Heart right ventricle (tissue), 16 donors: ENCODE results near the gene FAM221A. TPM values are rescaled to one million over a fixed set of nuclear protein-coding genes. Genes with fewer than 3 reads are reported as not detected.
"Not testable (repeated sequence)": the region's sequence is repeated elsewhere in the genome, so short reads cannot be mapped to it uniquely, and the experiment has no call there.

Source experiments
- ATAC-seq, 8 donors: fragments of 200-7000 bp; cut with Tn5 transposase; one replicate each; pipeline ENCODE4 v1.9.1; 2020; ENCODE audit warnings: mild to moderate bottlenecking in 8 of 8, moderate library complexity in 8 of 8, moderate number of reproducible peaks in 1 of 8
- DNase-seq, 2 donors: peaks; one replicate each; pipeline ENCODE4 v3.0.0-alpha.2; 2020
- H3K27ac ChIP-seq, 10 donors: fragments of 200-600 bp; sonication (generic) in 2 of 10; one replicate each; pipeline versions ENCODE4 v1.5.0 to v1.8.0; 2020 to 2022; ENCODE audit warnings: mild to moderate bottlenecking in 3 of 10
- H3K27me3 ChIP-seq, 7 donors: fragments of 200-600 bp; one replicate each; pipeline ENCODE4 v1.8.0; 2021 to 2022; ENCODE audit warnings: mild to moderate bottlenecking in 2 of 7
- H3K36me3 ChIP-seq, 9 donors: fragments of 200-600 bp; sonication (generic) in 1 of 9; one replicate each; pipeline versions ENCODE4 v1.5.0 to v1.8.0; 2020 to 2022; ENCODE audit warnings: mild to moderate bottlenecking in 2 of 9
- H3K4me1 ChIP-seq, 9 donors: fragments of 200-600 bp; sonication (generic) in 1 of 9; one replicate each; pipeline versions ENCODE4 v1.5.0 to v1.8.0; 2020 to 2022; ENCODE audit warnings: mild to moderate bottlenecking in 4 of 9
- H3K4me3 ChIP-seq, 10 donors: fragments of 200-600 bp; sonication (generic) in 2 of 10; one replicate each; pipeline versions ENCODE4 v1.5.0 to v1.8.0; 2020 to 2022; ENCODE audit warnings: mild to moderate bottlenecking in 7 of 10, moderate library complexity in 2 of 10
- H3K9me3 ChIP-seq, 11 donors: fragments of 200-600 bp in 10 of 11; sonication (generic) in 2 of 11; one replicate each; pipeline versions ENCODE4 v1.5.0 to v1.8.0; 2013 to 2022; ENCODE audit warnings: mild to moderate bottlenecking in 2 of 11, control low read depth in 1 of 11, moderate library complexity in 1 of 11
- WGBS, 2 donors: extraction: QIAGEN DNeasy Blood & Tissue Kit; methylation state at CpG; one replicate each; pipeline ENCODE4 v1.1.7; 2013; ENCODE audit warnings: inconsistent platforms in 1 of 2; 5-methylcytosine and 5-hydroxymethylcytosine counted together
- intact Hi-C, 10 donors: fragments of 100-400 bp; cut with DNase I; formaldehyde crosslinking; loops; one replicate each; pipeline versions ENCODE4 v1.11.1 to v1.14.2; 2022
- polyA plus RNA-seq, 2 donors: library from polyadenylated mRNA; stranded (reverse); fragments of 200-250 nt; gene quantifications; one replicate each; pipeline ENCODE4 v1.2.3, GENCODE V29; 2013
- total RNA-seq, 10 donors: library from RNA; stranded (reverse); fragmentation: NEBNext Ultra II Directional in 3 of 10; extraction: Animal tissue kit (Norgen Biotek cat#: 25700) in 3 of 10; gene quantifications; one replicate each; pipeline versions ENCODE4 v1.2.1 to v1.2.4, GENCODE V29; 2021 to 2023
- TF ChIP-seq, protein P1 (sequence below), 9 donors: fragments of 200-600 bp; sonication (generic) in 2 of 9; IDR thresholded peaks; one replicate each; pipeline versions ENCODE4 v1.5.0 to v1.8.0; 2021 to 2022; ENCODE audit warnings: antibody characterized with exemption in 9 of 9, mild to moderate bottlenecking in 5 of 9, moderate library complexity in 1 of 9
- donor health status: Arrhythmogenic right ventricular cardiomyopathy.
- donor health status: ischemic (EF 13 %, LVEDD 7.1; RV severe dilation, severe dysfunction).
- donor health status: healthy with polysubstance abuse.
- donor health status: DM: no; HTN: yes; CAD: no.
- donor health status: DM: no; HTN: no; CAD: no.
- donor health status: ischemic (EF 25% LVEDD 6.9; RV normal size, moderate dysfunction).
- donor health status: ischemic (EF 25% LVEDD 5.7; RV mildly dilated, moderate dysfunction).
- donor health status: healthy.
- donor health status: DM: yes; HTN: yes; CAD: no.
- donor health status: Ischemic cardiomyopathy.
- donor health status: ischemic (EF 35%, LVEDD 5.7; RV mildly dilated, moderate dysfunction).
- donor health status: nonischemic (EF 11% LVEDD 7.7; RV severe dilation, severe dysfunction).
- donor health status: DM: yes; HTN: yes; CAD: no.
- donor health status: PGD.
- donor health status: ischemic (EF 29% LVEDD 5.4; RV normal size, mild dysfunction).
- donor health status: nonischemic (EF 23%, LVEDD 6.1; RV moderate dilation, normal function).

The FAM221A gene
- total and polyA plus RNA-seq, 12 donors = 1.4 to 6.8 (median 4.2) TPM

DNA sequence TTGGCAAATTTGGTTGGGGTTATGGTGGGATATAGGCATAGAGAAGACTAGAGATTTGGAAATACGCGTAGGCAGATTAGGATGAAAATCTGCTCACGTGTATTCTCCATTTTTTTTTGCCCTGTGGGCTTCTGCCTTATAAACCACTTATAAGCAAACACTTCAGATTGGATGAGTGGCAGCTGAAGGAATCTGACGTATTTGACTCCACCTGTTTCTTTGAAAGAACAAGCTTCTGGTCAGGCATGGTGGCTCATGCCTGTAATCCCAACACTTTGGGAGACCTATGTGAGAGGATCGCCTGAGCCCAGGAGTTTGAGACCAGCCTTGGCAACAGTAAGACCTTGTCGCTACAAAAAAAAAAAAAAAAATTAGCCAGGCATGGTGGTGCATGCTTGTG, 35.1 kb downstream of the FAM221A start:
- Histone ChIP-seq H3K4me3 (no peak overlapping the region), H3K4me1 (no peaks in the 10 kb centered on the region), H3K36me3 (no peaks in the 10 kb centered on the region), H3K27ac (no peak overlapping the region), H3K9me3 (no peaks in the 10 kb centered on the region), H3K27me3 (no peaks in the 10 kb centered on the region)
- ATAC-seq = no peak
- TF ChIP-seq, protein P1, sequence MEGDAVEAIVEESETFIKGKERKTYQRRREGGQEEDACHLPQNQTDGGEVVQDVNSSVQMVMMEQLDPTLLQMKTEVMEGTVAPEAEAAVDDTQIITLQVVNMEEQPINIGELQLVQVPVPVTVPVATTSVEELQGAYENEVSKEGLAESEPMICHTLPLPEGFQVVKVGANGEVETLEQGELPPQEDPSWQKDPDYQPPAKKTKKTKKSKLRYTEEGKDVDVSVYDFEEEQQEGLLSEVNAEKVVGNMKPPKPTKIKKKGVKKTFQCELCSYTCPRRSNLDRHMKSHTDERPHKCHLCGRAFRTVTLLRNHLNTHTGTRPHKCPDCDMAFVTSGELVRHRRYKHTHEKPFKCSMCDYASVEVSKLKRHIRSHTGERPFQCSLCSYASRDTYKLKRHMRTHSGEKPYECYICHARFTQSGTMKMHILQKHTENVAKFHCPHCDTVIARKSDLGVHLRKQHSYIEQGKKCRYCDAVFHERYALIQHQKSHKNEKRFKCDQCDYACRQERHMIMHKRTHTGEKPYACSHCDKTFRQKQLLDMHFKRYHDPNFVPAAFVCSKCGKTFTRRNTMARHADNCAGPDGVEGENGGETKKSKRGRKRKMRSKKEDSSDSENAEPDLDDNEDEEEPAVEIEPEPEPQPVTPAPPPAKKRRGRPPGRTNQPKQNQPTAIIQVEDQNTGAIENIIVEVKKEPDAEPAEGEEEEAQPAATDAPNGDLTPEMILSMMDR (IDR thresholded peaks at IDR 0.05) = no peak
- intact Hi-C loops = loop anchor here in 2 of 10 donors (10.0 kb wide), 1 partner anchor 440 kb away; no protein-coding TSS in a partner anchor
- 74 to 87% methylated on average over 6 of the region's 6 CpGs for WGBS, 2 donors
- DNase-seq = no peak

DNA sequence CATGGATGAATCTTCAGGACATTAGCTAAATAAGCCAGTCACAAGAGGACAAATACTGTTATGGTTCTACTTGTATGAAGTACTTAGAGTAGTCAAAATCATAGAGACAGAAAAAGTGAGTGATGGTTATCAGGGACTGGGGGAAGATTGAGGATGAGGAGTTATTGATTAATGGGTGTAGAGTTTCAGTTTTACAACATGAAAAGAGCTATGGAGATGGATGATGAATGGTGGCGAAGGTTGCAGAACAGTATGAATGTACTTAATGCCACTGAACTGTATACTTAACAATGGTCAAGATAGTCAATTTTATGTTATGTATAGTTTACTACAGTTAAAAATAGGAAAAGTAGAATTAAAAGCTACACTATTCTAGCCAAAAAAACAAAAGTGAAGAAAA, 37.8 kb downstream of the FAM221A start:
- DNase-seq (no peak), ATAC-seq (no peak)
- intact Hi-C loops = loop anchor here in 2 of 10 donors (10.0 kb wide), 1 partner anchor 443 kb away; no protein-coding TSS in a partner anchor
- no peaks in the 10 kb centered on the region for H3K9me3 ChIP-seq
- TF ChIP-seq, protein P1 (IDR thresholded peaks at IDR 0.05) = no peak
- H3K36me3 ChIP-seq = no peaks in the 10 kb centered on the region
- H3K4me3 ChIP-seq = no peak overlapping the region
- no peak overlapping the region for H3K27ac ChIP-seq
- H3K4me1 ChIP-seq = no peaks in the 10 kb centered on the region
- H3K27me3 ChIP-seq = no peaks in the 10 kb centered on the region
- WGBS, 2 donors = 89 to 98% methylated on average over 1 of the region's 1 CpG

DNA sequence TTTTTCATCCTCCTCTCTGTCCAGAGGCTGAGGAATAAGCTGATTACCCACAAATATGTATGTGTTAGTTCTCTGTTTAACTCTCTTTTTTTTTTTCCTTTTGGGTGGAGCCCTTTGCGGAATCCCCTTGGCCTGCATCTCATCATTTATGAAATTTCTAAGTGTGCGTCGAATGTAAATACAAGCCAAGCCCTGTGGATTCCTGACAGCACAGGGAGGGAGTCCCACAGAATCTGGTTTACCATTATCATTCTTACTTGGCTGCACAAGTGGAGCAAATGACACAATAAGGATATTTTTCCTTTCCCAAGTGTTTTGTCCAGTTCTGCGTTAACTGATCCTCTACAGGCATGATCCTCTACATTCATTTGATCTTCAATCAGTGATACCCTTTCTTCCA, 41.5 kb downstream of the FAM221A start:
- Histone ChIP-seq H3K36me3 (no peaks in the 10 kb centered on the region), H3K9me3 (no peaks in the 10 kb centered on the region), H3K27me3 (no peaks in the 10 kb centered on the region), H3K27ac (no peak overlapping the region), H3K4me3 (no peak overlapping the region), H3K4me1 (no peaks in the 10 kb centered on the region)
- DNase-seq (no peak), ATAC-seq (no peak)
- intact Hi-C loops = no loop called here
- 68 to 78% methylated on average over 4 of the region's 4 CpGs for WGBS, 2 donors
- TF ChIP-seq, protein P1 (IDR thresholded peaks at IDR 0.05) = no peak

DNA sequence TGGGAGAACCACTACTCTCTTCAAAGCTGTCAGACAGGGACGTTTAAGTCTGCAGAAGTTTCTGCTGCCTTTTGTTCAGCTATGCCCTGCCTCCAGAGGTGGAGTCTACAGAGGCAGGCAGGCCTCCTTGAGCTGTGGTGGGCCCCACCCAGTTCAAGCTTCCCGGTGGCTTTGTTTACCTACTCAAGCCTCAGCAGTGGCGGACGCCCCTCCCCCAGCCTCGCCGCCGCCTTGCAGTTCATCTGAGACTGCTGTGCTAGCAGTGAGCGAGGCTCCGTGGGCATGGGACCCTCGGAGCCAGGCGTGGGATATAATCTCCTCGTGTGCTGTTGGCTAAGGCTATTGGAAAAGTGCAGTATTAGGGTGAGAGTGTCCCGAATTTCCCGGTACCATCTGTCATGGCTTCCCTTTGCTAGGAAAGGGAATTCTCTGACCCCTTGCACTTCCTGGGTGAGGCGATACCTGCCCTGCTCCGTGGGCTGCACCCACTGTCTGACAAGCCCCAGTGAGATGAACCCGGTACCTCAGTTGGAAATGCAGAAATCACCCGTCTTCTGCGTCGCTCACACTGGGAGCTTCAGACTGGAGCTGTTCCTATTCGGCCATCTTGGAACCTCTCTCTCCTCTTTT, 42.7 kb downstream of the FAM221A start:
- H3K27ac ChIP-seq, H3K36me3 ChIP-seq, intact Hi-C loops, H3K27me3 ChIP-seq, H3K4me1 ChIP-seq, H3K4me3 ChIP-seq, ATAC-seq, DNase-seq, H3K9me3 ChIP-seq: not testable (repeated sequence)
- WGBS, 2 donors = 73 to 81% methylated on average over 21 of the region's 21 CpGs

DNA sequence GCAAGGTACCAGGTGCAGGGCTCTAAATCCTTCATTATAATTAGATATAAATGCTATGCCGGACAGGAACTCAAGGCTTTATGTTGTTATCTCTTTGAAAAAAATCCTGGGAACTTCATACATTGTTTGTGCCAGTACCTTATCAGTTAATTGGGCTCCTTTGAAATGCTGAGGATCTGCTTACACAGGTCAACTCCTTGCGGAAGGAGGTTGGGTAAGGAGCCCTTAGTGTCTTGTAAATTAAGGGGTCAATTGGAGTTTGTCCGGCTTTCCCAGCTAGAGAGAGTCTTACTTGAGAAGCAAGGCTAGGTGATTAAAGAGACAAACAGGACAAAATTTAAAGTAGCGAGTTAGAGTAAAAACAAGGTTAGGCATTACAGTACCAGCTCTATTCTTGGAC, 44.1 kb downstream of the FAM221A start:
- H3K4me1 ChIP-seq, H3K27me3 ChIP-seq, DNase-seq, H3K4me3 ChIP-seq, intact Hi-C loops, H3K36me3 ChIP-seq, ATAC-seq, H3K9me3 ChIP-seq, H3K27ac ChIP-seq: not testable (repeated sequence)
- 69 to 77% methylated on average over 4 of the region's 4 CpGs for WGBS, 2 donors
